GM18519 (cell line): ENCODE measurements around the gene LRCH3.
"Not testable (repeated sequence)": the region's sequence is repeated elsewhere in the genome, so short reads cannot be mapped to it uniquely, and the experiment has no call there.

Experiments used
- ATAC-seq: cut with Tn5 transposase; IDR thresholded peaks from one replicate; pipeline ENCODE4 v1.9.1; 2021; ENCODE audit warnings: mild to moderate bottlenecking, moderate library complexity; ENCODE audit not compliant: unreplicated experiment, low FRiP score

Gene LRCH3

DNA sequence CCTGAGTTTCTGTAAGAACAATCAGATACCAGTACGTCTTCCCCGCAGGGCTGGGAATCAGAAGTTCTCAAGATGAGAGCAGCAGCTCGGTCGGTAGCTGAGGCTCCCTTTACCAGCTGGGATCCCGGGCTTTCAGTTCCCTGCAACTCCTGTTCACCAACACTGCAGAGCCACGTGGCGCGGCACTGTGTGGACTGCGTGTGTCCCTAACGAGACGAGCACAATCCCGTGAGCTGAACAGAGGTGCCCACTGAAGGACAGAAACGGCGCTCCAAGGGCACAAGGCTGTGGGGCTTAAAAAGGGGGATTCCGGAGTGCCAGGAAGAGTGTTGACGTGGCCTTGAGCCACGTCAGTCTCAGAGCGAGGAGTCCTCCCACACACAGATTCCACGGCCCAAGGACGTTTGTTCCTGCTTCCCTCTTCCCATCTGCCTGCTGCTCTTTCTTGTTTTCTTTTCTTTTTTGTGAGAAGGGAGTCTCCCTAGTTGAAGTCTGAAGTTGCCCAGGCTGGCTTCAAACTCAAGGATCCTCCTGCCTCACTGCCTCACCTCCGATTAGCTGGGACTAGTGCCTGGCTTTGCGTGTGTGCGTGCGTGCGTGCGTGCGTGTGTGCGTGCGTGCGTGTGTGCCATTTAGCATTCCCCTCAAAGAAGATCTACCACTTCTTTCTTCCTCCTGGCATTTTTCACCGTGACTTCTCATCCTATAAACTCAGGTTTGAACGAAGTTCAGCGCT, 121.9 kb downstream of the LRCH3 start:
- ATAC-seq, result no peak

DNA sequence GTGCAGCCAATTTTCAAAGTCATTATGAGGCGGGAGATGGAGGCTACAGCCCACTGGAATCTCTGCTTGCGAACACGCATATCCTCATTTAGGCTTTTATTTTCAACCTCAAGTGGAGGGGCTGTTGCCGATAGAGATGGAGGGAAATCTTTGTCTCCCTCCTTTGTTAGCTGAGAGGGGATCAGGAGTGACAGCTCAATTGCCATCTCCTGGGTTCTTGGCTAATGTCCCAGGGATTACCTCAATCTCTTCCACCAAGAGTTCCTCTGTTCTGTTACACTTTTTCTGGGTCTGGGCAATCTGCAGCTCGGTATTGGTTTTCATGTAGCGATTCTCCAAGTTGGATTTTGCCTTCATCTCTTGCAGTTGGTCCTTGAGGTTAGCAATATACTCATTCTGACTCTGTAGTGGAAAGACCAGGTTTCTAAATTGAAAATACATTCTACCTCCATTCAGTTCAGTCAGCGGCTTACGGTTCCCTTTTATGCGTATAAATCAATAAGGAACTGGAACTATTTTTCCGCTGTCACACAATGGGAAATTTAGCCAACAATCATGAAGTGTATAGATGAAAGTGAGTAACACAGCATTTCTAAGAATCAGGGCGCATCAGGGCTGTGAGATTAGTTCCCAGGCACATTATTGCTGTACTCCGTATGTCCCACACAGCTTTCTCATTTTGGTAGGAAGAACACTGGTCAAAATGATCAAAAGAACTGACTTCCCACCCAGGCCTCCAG, 122.8 kb downstream of the LRCH3 start:
- no peak for ATAC-seq

- ATAC-seq, result not testable (repeated sequence)
Measured at GRCh38 chr3:197921429-197922275, 130.6 kb downstream of the LRCH3 start.

GRCh38 chr3:197926418-197926817, 135.4 kb downstream of the LRCH3 start:
- no peak for ATAC-seq

GRCh38 chr3:197927578-197927977, 136.5 kb downstream of the LRCH3 start:
- not testable (repeated sequence) for ATAC-seq

- ATAC-seq, result no peak
Measured at GRCh38 chr3:197936819-197937384, 145.8 kb downstream of the LRCH3 start.
